PC-9 (cell line): ENCODE data around the gene NAT8L.

Source experiments
- CTCF ChIP-seq: fragments of 200-600 bp; sonication (generic); conservative IDR thresholded peaks from 2 replicates; pipeline ENCODE4 v1.6.1; 2017; ENCODE audit warnings: mixed run types, antibody characterized with exemption, mild to moderate bottlenecking, moderate library complexity
- EZH2 ChIP-seq: fragments of 200-600 bp; sonication (generic); IDR thresholded peaks from 2 replicates; pipeline ENCODE4 v1.8.0; 2017; ENCODE audit warnings: antibody characterized with exemption, low read depth

GRCh38 chr4:2045518-2045951 is 13.6 kb upstream of the NAT8L start:
- TF ChIP-seq CTCF (no peak), EZH2 (no peak)
